Loucy (cell line): ENCODE measurements around the gene EFCC1.

Source experiments
- EZH2phosphoT487 ChIP-seq: fragments of 200-600 bp; IDR thresholded peaks from 2 replicates; pipeline ENCODE4 v1.6.1; 2018; ENCODE audit warnings: antibody characterized with exemption, mild to moderate bottlenecking, moderate library complexity, borderline replicate concordance
- TF ChIP-seq, protein P1 (sequence below): fragments of 200-600 bp; sonication (generic); conservative IDR thresholded peaks from 2 replicates; pipeline ENCODE4 v1.5.1; 2014; ENCODE audit warnings: mild to moderate bottlenecking, antibody characterized with exemption, low read length

DNA sequence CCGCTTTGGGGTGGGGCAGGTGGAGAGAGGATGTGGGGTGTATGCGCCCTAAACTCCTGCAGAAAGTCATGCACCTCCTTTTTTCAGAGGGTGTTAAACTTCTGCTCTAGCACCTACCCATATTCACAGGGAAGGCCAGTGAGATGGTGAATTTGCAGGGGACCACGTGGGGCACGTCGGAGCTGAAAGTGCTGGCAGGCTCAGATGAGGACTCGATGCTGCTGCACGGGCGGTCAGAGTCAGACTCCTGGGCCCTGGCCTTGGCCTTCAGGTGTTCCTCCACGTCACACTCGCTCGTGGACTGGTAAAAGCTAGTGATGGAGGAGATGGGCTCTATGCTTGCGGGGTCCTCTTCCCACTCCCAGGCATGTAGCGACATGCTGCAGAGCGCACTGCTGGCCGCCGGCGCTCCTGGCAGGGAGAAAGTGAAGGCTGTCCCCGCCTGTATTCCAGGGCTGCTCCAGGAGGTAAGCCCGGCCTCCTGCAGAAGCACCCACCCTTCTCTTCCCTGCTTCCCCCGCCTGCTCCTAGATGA, 8.1 kb upstream of the EFCC1 start:
- TF ChIP-seq, protein P1, sequence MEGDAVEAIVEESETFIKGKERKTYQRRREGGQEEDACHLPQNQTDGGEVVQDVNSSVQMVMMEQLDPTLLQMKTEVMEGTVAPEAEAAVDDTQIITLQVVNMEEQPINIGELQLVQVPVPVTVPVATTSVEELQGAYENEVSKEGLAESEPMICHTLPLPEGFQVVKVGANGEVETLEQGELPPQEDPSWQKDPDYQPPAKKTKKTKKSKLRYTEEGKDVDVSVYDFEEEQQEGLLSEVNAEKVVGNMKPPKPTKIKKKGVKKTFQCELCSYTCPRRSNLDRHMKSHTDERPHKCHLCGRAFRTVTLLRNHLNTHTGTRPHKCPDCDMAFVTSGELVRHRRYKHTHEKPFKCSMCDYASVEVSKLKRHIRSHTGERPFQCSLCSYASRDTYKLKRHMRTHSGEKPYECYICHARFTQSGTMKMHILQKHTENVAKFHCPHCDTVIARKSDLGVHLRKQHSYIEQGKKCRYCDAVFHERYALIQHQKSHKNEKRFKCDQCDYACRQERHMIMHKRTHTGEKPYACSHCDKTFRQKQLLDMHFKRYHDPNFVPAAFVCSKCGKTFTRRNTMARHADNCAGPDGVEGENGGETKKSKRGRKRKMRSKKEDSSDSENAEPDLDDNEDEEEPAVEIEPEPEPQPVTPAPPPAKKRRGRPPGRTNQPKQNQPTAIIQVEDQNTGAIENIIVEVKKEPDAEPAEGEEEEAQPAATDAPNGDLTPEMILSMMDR: no peak
- no peak for TF ChIP-seq EZH2phosphoT487
